HepG2 (cell line): ENCODE measurements around the gene SFXN5. TPM values are rescaled to one million over a fixed set of nuclear protein-coding genes. Genes with fewer than 3 reads are reported as not detected.

Experiments used
- ATF3 ChIP-seq: sonication (generic); formaldehyde crosslinking; IDR thresholded peaks from 2 replicates; pipeline ENCODE4 v1.4.0; 2020; ENCODE audit warnings: missing genetic modification reagents
- CBX1 ChIP-seq: IDR thresholded peaks from one replicate; pipeline ENCODE4 v1.6.1; 2016; ENCODE audit warnings: antibody characterized with exemption, low read depth
- CTCF ChIP-seq: sonication (generic); formaldehyde crosslinking; IDR thresholded peaks from 2 replicates; pipeline ENCODE4 v1.5.0; 2020; ENCODE audit warnings: mild to moderate bottlenecking, missing genetic modification reagents, moderate library complexity
- ETS1 ChIP-seq: sonication (generic); formaldehyde crosslinking; IDR thresholded peaks from 2 replicates; pipeline ENCODE4 v1.4.0; 2020; ENCODE audit warnings: missing genetic modification reagents
- KLF11 ChIP-seq: IDR thresholded peaks from 2 replicates; pipeline ENCODE4 v1.6.1; 2016; ENCODE audit warnings: missing compliant biosample characterization
- MIXL1 ChIP-seq: IDR thresholded peaks from 2 replicates; pipeline ENCODE4 v1.6.1; 2016
- NBN ChIP-seq: fragments of 450-650 bp; conservative IDR thresholded peaks from 2 replicates; pipeline ENCODE4 v1.6.1; 2017
- PHF21A ChIP-seq: sonication (generic); formaldehyde crosslinking; IDR thresholded peaks from 2 replicates; pipeline ENCODE4 v1.5.0; 2020; ENCODE audit warnings: mild to moderate bottlenecking, missing genetic modification reagents
- RBFOX2 ChIP-seq: fragments of 200-400 bp; formaldehyde crosslinking; IDR thresholded peaks from 2 replicates; pipeline ENCODE4 v1.6.1; 2017; ENCODE audit warnings: low read depth, mild to moderate bottlenecking, low read length
- SMAD1 ChIP-seq: sonication (generic); formaldehyde crosslinking; IDR thresholded peaks from 2 replicates; pipeline ENCODE4 v1.4.0; 2020; ENCODE audit warnings: missing genetic modification reagents, low read depth, mild to moderate bottlenecking, borderline replicate concordance
- SNRNP70 ChIP-seq: fragments of 200-400 bp; formaldehyde crosslinking; IDR thresholded peaks from 2 replicates; pipeline ENCODE4 v1.6.1; 2017; ENCODE audit warnings: mild to moderate bottlenecking, low read depth, low read length, moderate library complexity
- TFE3 ChIP-seq: IDR thresholded peaks from 2 replicates; pipeline ENCODE4 v1.6.1; 2016
- ZMAT5 ChIP-seq: sonication (generic); formaldehyde crosslinking; IDR thresholded peaks from 2 replicates; pipeline ENCODE4 v1.5.0; 2020; ENCODE audit warnings: mild to moderate bottlenecking, low read depth, missing genetic modification reagents, borderline replicate concordance
- ZNF292 ChIP-seq: sonication (generic); formaldehyde crosslinking; IDR thresholded peaks from 2 replicates; pipeline ENCODE4 v1.8.1; 2022; ENCODE audit warnings: mild to moderate bottlenecking, low read depth, missing genetic modification reagents, borderline replicate concordance
- ZNF362 ChIP-seq: sonication (generic); formaldehyde crosslinking; IDR thresholded peaks from 2 replicates; pipeline ENCODE4 v1.4.0; 2020; ENCODE audit warnings: missing genetic modification reagents, mild to moderate bottlenecking, borderline replicate concordance
- ZNF543 ChIP-seq: sonication (generic); formaldehyde crosslinking; IDR thresholded peaks from 2 replicates; pipeline ENCODE4 v1.4.0; 2020; ENCODE audit warnings: mild to moderate bottlenecking, missing genetic modification reagents
- ZNF609 ChIP-seq: sonication (generic); formaldehyde crosslinking; IDR thresholded peaks from 2 replicates; pipeline ENCODE4 v1.4.0; 2020; ENCODE audit warnings: mild to moderate bottlenecking, missing genetic modification reagents, borderline replicate concordance
- ZNF670 ChIP-seq: sonication (generic); formaldehyde crosslinking; IDR thresholded peaks from 2 replicates; pipeline ENCODE4 v1.8.0; 2022; ENCODE audit warnings: mild to moderate bottlenecking, missing genetic modification reagents, borderline replicate concordance
- polyA plus RNA-seq, 8 experiments: library from polyadenylated mRNA; depleted of rRNA in 3 of 8; stranded (reverse) in 7 of 8; unstranded in 1 of 8; fragments of >200 nt; fragmentation: Illumina TruSeq in 4 of 8; extraction: Trizol in 4 of 8; gene quantifications; 2 replicates each; pipeline versions ENCODE4 v1.2.1 to v1.2.3, GENCODE V29; 2011 to 2016; ENCODE audit warnings: low read depth in 4 of 8, missing spikeins in 1 of 8, mixed read lengths in 1 of 8; ENCODE audit not compliant: insufficient read depth in 1 of 8
- total RNA-seq, 5 experiments: library from RNA; depleted of rRNA; stranded (reverse); fragments of >200 nt; fragmentation: Illumina TruSeq; extraction: Trizol; gene quantifications; 2 replicates each; pipeline ENCODE4 v1.2.3, GENCODE V29; 2016; ENCODE audit warnings: low read depth in 1 of 5

SFXN5 gene
- total and polyA plus RNA-seq, 2 of the 13 experiments (the other 11 are each of a cell fraction or from before 2014, with no cell fraction given): 34.9 to 37.4 TPM

GRCh38 chr2:72943540-72944395, 127.7 kb downstream of the SFXN5 start (continued):
- no peak for TF ChIP-seq ZNF609
- TF ChIP-seq ATF3 (CRISPR knock-in tag): no peak
- TF ChIP-seq CTCF (CRISPR knock-in tag): peak; percentile 28
- TF ChIP-seq PHF21A (CRISPR knock-in tag): no peak
- TF ChIP-seq CBX1: no peak
- no peak for TF ChIP-seq ZNF292 (CRISPR knock-in tag)
- no peak for TF ChIP-seq SMAD1 (CRISPR knock-in tag)
- TF ChIP-seq ZNF543 (CRISPR knock-in tag): no peak
- no peak for TF ChIP-seq SNRNP70
- TF ChIP-seq NBN: no peak
- no peak for TF ChIP-seq ZNF362
- TF ChIP-seq ZMAT5: no peak
- no peak for TF ChIP-seq RBFOX2
- TF ChIP-seq ETS1 (CRISPR knock-in tag): no peak
- TF ChIP-seq TFE3 (CRISPR knock-in tag): no peak
- TF ChIP-seq MIXL1 (CRISPR knock-in tag): no peak
- no peak for TF ChIP-seq ZNF670 (CRISPR knock-in tag)
- TF ChIP-seq KLF11 (CRISPR knock-in tag): no peak
